Activated CD4-positive, alpha-beta T cell treated with anti-CD3 and anti-CD28 coated beads for 36 hours (primary cell): ENCODE results near the gene TRAPPC2. TPM values are rescaled to one million over a fixed set of nuclear protein-coding genes. Genes with fewer than 3 reads are reported as not detected.

Experiments
- ATAC-seq: fragments of 200-7000 bp; cut with Tn5 transposase; one replicate; pipeline ENCODE4 v1.10.0; 2021; ENCODE audit warnings: mild to moderate bottlenecking, moderate library complexity
- CTCF ChIA-PET: fragments of 350-600 bp; sonication (Branson Sonifier 250); formaldehyde crosslinking; loops from one replicate; lab custom pipeline; 2021; ENCODE audit warnings: antibody characterized with exemption; lab: Charles Lee
- POLR2A ChIA-PET: fragments of 350-600 bp; sonication (Branson Sonifier 250); formaldehyde crosslinking; loops from one replicate; lab custom pipeline; 2021; ENCODE audit warnings: antibody characterized with exemption, inconsistent platforms; lab: Charles Lee
- DNase-seq: peaks from one replicate; pipeline ENCODE4 v3.0.0-alpha.2; 2020
- H3K27ac Mint-ChIP-seq: one replicate; pipeline ENCODE4 v1.8.0; 2021; ENCODE audit warnings: mixed read lengths
- H3K27me3 Mint-ChIP-seq: one replicate; pipeline ENCODE4 v1.8.0; 2021; ENCODE audit warnings: mixed read lengths
- H3K36me3 Mint-ChIP-seq: one replicate; pipeline ENCODE4 v1.8.0; 2021; ENCODE audit warnings: low read depth, mixed read lengths
- H3K4me1 Mint-ChIP-seq: one replicate; pipeline ENCODE4 v1.8.0; 2021; ENCODE audit warnings: mixed read lengths
- H3K4me3 Mint-ChIP-seq: one replicate; pipeline ENCODE4 v1.8.0; 2021; ENCODE audit warnings: mild to moderate bottlenecking, moderate library complexity, mixed read lengths
- H3K9me3 Mint-ChIP-seq: one replicate; pipeline ENCODE4 v1.8.0; 2021; ENCODE audit warnings: low read depth, mixed read lengths
- intact Hi-C, 2 experiments: fragments of 100-400 bp; cut with DNase I in 1 of 2; cut with micrococcal nuclease in 1 of 2; formaldehyde crosslinking; loops; one replicate each; pipeline versions ENCODE4 v1.14.2 to v1.15.1; 2022 to 2024; cut with DNase I, micrococcal nuclease
- total RNA-seq, 2 experiments: library from RNA; stranded (reverse); gene quantifications; one replicate each; pipeline ENCODE4 v1.2.3, GENCODE V29; 2021

The TRAPPC2 gene
- total RNA-seq, 2 experiments from 2014 or later = 10.3 to 16.4 TPM

- H3K27me3 Mint-ChIP-seq = no peaks in the 10 kb centered on the region
- peak; percentile 10 for DNase-seq
- no peak overlapping the region for H3K4me3 Mint-ChIP-seq
- peaks cover 5% of the 10 kb centered on the region for H3K4me1 Mint-ChIP-seq
- H3K27ac Mint-ChIP-seq = no peak overlapping the region
- intact Hi-C loops = no loop called here
- H3K36me3 Mint-ChIP-seq = peaks cover 37% of the 10 kb centered on the region
- ChIA-PET POLR2A (no interaction called here), CTCF (interaction anchor here (0.6 to 2.3 kb wide), 3 partner anchors 12 to 271 kb away, joined by 3 to 5 read pairs (median 3); partner anchors contain the start of genes OFD1 and TRAPPC2)
- peak; percentile 53 for ATAC-seq
- H3K9me3 Mint-ChIP-seq = no peaks in the 10 kb centered on the region
These were observed 27.4 kb upstream of the TRAPPC2 start for GRCh38 chrX:13761606-13762414.

GRCh38 chrX:13760426-13760825, 26.0 kb upstream of the TRAPPC2 start:
- POLR2A ChIA-PET = no interaction called here
- H3K36me3 Mint-ChIP-seq = peaks cover 28% of the 10 kb centered on the region
- H3K4me3 Mint-ChIP-seq = no peak overlapping the region
- H3K4me1 Mint-ChIP-seq = peaks cover 5% of the 10 kb centered on the region
- H3K27me3 Mint-ChIP-seq = no peaks in the 10 kb centered on the region
- H3K9me3 Mint-ChIP-seq = no peaks in the 10 kb centered on the region
- CTCF ChIA-PET = no interaction called here
- DNase-seq (no peak), ATAC-seq (no peak)
- no peak overlapping the region for H3K27ac Mint-ChIP-seq
- intact Hi-C loops = no loop called here

GRCh38 chrX:13759152-13759718, 24.8 kb upstream of the TRAPPC2 start:
- no peaks in the 10 kb centered on the region for H3K27me3 Mint-ChIP-seq
- H3K4me1 Mint-ChIP-seq = peaks cover 5% of the 10 kb centered on the region
- H3K36me3 Mint-ChIP-seq = peaks cover 25% of the 10 kb centered on the region
- no peak overlapping the region for H3K27ac Mint-ChIP-seq
- no peak overlapping the region for H3K4me3 Mint-ChIP-seq
- ChIA-PET POLR2A (no interaction called here), CTCF (interaction anchor here (1.2 kb wide), 1 partner anchor 9 kb away, joined by 5 read pairs; no protein-coding TSS in a partner anchor)
- DNase-seq = no peak
- intact Hi-C loops = loop anchor here in 1 of 2 experiments (10.0 kb wide), 1 partner anchor 254 kb away; no protein-coding TSS in a partner anchor
- ATAC-seq = no peak
- H3K9me3 Mint-ChIP-seq = no peaks in the 10 kb centered on the region

DNA sequence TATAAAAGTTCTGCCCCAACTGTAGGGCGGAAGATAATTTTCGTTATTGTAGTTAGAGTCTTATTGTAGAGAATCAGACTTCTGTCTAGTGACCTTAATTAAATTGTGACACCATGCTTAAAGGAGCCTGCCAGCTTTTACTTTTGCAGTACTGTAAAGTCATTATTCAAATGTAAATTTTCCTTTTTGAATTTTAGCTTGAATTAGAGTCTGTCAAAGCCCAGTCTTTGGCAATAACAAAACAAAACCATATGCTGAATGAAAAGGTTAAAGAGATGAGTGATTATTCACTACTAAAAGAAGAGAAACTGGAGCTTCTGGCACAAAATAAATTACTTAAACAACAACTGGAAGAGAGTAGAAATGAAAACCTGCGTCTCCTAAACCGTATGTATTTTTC, 22.0 kb upstream of the TRAPPC2 start:
- DNase-seq (no peak), ATAC-seq (no peak)
- intact Hi-C loops = loop anchor here in 1 of 2 experiments (10.0 kb wide), 1 partner anchor 252 kb away; no protein-coding TSS in a partner anchor
- ChIA-PET POLR2A (no interaction called here), CTCF (no interaction called here)
- Mint-ChIP-seq H3K27me3 (no peaks in the 10 kb centered on the region), H3K4me1 (peaks cover 16% of the 10 kb centered on the region), H3K36me3 (peaks cover 31% of the 10 kb centered on the region), H3K27ac (no peak overlapping the region), H3K4me3 (no peak overlapping the region), H3K9me3 (no peaks in the 10 kb centered on the region)

GRCh38 chrX:13755254-13755653, 20.8 kb upstream of the TRAPPC2 start:
- no peak for DNase-seq
- Mint-ChIP-seq H3K4me1 (peaks cover 18% of the 10 kb centered on the region), H3K4me3 (no peak overlapping the region), H3K27ac (no peak overlapping the region), H3K9me3 (no peaks in the 10 kb centered on the region), H3K36me3 (peaks cover 26% of the 10 kb centered on the region), H3K27me3 (no peaks in the 10 kb centered on the region)
- intact Hi-C loops = loop anchor here in 1 of 2 experiments (10.0 kb wide), 1 partner anchor 250 kb away; no protein-coding TSS in a partner anchor
- ATAC-seq = no peak
- POLR2A ChIA-PET = no interaction called here
- CTCF ChIA-PET = interaction anchor here (0.6 to 1.3 kb wide), 5 partner anchors 9 to 1407 kb away, joined by 3 to 4 read pairs (median 3); no protein-coding TSS in a partner anchor

DNA sequence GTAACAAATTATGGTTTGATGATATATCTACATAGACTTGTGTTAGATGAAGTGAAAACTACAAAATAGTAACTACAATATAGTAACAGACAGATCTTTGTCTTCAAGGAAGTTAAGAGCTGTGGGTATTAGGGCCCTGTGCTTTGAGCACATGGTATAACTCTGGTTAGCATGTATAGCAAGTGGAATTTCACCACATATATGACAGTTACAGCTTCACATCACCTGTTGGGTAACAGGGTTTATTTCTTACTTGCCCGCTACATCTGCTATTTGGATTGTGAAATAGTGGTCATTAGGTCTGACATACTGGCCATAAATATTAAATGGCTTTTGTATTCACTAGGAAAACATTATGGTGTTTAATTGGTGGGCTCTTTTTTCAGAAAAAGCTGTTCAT, 20.3 kb upstream of the TRAPPC2 start:
- Mint-ChIP-seq H3K4me3 (no peak overlapping the region), H3K27me3 (no peaks in the 10 kb centered on the region), H3K27ac (peak overlapping the region; percentile 37), H3K9me3 (no peaks in the 10 kb centered on the region), H3K4me1 (peaks cover 18% of the 10 kb centered on the region), H3K36me3 (peaks cover 27% of the 10 kb centered on the region)
- intact Hi-C loops = loop anchor here in 1 of 2 experiments (10.0 kb wide), 1 partner anchor 250 kb away; no protein-coding TSS in a partner anchor
- ATAC-seq (no peak), DNase-seq (no peak)
- ChIA-PET CTCF (interaction anchor here (0.5 to 1.3 kb wide), 6 partner anchors 8 to 1407 kb away, joined by 3 to 4 read pairs (median 3); no protein-coding TSS in a partner anchor), POLR2A (no interaction called here)

DNA sequence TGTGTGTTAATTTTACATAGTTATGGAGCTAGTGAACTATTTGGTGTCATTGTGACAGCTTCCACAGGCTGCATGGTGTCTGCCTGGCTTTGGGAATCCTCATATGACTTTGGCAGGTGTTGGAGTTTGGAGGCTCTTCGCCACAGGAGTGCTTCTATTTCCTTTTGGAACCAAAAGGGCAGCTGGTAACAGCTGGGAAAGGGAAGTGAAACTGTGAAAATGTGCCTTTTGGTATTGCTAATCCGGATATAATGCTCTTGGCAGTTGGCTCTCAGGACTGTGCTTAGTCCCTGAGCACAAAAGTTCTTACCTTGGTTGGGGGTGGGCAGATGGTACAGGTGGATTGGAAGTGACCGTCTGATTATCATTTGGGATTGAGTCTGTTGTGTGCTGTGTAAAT, 18.2 kb upstream of the TRAPPC2 start:
- Mint-ChIP-seq H3K4me1 (peaks cover 18% of the 10 kb centered on the region), H3K27me3 (no peaks in the 10 kb centered on the region), H3K36me3 (peaks cover 21% of the 10 kb centered on the region), H3K4me3 (no peak overlapping the region), H3K9me3 (no peaks in the 10 kb centered on the region), H3K27ac (no peak overlapping the region)
- ATAC-seq (no peak), DNase-seq (no peak)
- intact Hi-C loops = loop anchor here in 1 of 2 experiments (10.0 kb wide), 1 partner anchor 248 kb away; no protein-coding TSS in a partner anchor
- ChIA-PET CTCF (interaction anchor here (0.7 to 1.4 kb wide), 5 partner anchors 10 to 280 kb away, joined by 3 to 6 read pairs (median 3); no protein-coding TSS in a partner anchor), POLR2A (no interaction called here)

DNA sequence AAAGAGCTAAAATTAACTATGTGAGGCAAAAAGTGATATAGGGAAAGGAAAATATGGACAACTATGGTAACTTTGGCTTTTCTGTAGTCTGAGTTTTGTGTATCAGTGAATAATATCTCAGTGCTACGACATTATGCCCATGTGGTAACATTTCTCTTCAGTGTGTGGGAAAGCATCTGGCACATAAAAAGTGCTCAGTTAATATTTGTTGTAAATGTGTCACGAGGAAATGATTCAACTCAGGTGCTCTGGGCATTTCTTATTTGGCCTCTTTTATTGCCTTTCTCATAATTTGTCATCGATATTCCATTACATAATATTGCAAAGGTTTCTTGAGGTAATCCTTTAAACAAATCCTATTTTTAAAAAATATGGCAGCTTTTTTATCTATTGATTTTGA, 17.7 kb upstream of the TRAPPC2 start:
- Mint-ChIP-seq H3K36me3 (peaks cover 26% of the 10 kb centered on the region), H3K9me3 (no peaks in the 10 kb centered on the region), H3K4me1 (peaks cover 18% of the 10 kb centered on the region), H3K27me3 (no peaks in the 10 kb centered on the region), H3K4me3 (no peak overlapping the region), H3K27ac (no peak overlapping the region)
- ATAC-seq (no peak), DNase-seq (no peak)
- ChIA-PET POLR2A (no interaction called here), CTCF (interaction anchor here (1.0 to 1.4 kb wide), 5 partner anchors 11 to 280 kb away, joined by 3 to 6 read pairs (median 3); no protein-coding TSS in a partner anchor)
- intact Hi-C loops = loop anchor here in 1 of 2 experiments (10.0 kb wide), 1 partner anchor 247 kb away; no protein-coding TSS in a partner anchor

- Mint-ChIP-seq H3K36me3 (peaks cover 27% of the 10 kb centered on the region), H3K27ac (no peak overlapping the region), H3K4me3 (no peak overlapping the region), H3K27me3 (no peaks in the 10 kb centered on the region), H3K9me3 (no peaks in the 10 kb centered on the region), H3K4me1 (peaks cover 18% of the 10 kb centered on the region)
- DNase-seq (no peak), ATAC-seq (no peak)
- CTCF ChIA-PET = interaction anchor here (0.7 to 2.7 kb wide), 12 partner anchors 9 to 281 kb away, joined by 3 to 11 read pairs (median 4); partner anchors contain the start of genes GEMIN8 and TCEANC
- POLR2A ChIA-PET = no interaction called here
- intact Hi-C loops = loop anchor here (1.0 to 10.0 kb wide), 2 partner anchors 246 to 281 kb away; no protein-coding TSS in a partner anchor
These were observed 16.4 kb upstream of the TRAPPC2 start for GRCh38 chrX:13750812-13751211.

- DNase-seq = peak; percentile 10
- peaks cover 18% of the 10 kb centered on the region for H3K4me1 Mint-ChIP-seq
- H3K27ac Mint-ChIP-seq = peak overlapping the region; percentile 25
- CTCF ChIA-PET = interaction anchor here (0.7 to 2.7 kb wide), 10 partner anchors 9 to 282 kb away, joined by 3 to 11 read pairs (median 5); partner anchors contain the start of gene TCEANC
- POLR2A ChIA-PET = no interaction called here
- H3K4me3 Mint-ChIP-seq = no peak overlapping the region
- peak; percentile 65 for ATAC-seq
- no peaks in the 10 kb centered on the region for H3K27me3 Mint-ChIP-seq
- peaks cover 31% of the 10 kb centered on the region for H3K36me3 Mint-ChIP-seq
- intact Hi-C loops = loop anchor here (1.0 to 10.0 kb wide), 2 partner anchors 245 to 282 kb away; no protein-coding TSS in a partner anchor
- H3K9me3 Mint-ChIP-seq = no peaks in the 10 kb centered on the region
These were observed 15.8 kb upstream of the TRAPPC2 start for GRCh38 chrX:13750204-13750603.

- DNase-seq = no peak
- POLR2A ChIA-PET = interaction anchor here (0.6 kb wide), 1 partner anchor 191 kb away, joined by 5 read pairs; no protein-coding TSS in a partner anchor
- no peak overlapping the region for H3K27ac Mint-ChIP-seq
- intact Hi-C loops = loop anchor here in 1 of 2 experiments (2.0 kb wide), 2 partner anchors 90 to 242 kb away; no protein-coding TSS in a partner anchor
- ATAC-seq = no peak
- no peaks in the 10 kb centered on the region for H3K9me3 Mint-ChIP-seq
- H3K36me3 Mint-ChIP-seq = peaks cover 35% of the 10 kb centered on the region
- H3K27me3 Mint-ChIP-seq = no peaks in the 10 kb centered on the region
- H3K4me1 Mint-ChIP-seq = peaks cover 21% of the 10 kb centered on the region
- no peak overlapping the region for H3K4me3 Mint-ChIP-seq
- CTCF ChIA-PET = interaction anchor here (0.7 to 0.9 kb wide), 2 partner anchors 12 to 241 kb away, joined by 3 read pairs; no protein-coding TSS in a partner anchor
These were observed 14.1 kb upstream of the TRAPPC2 start for GRCh38 chrX:13748486-13748885.
